GM12878 (cell line): ENCODE measurements around the gene HINT3.

Source experiments
- ATF2 ChIP-seq: IDR thresholded peaks from 2 replicates; pipeline ENCODE4 v1.6.1; 2012; ENCODE audit warnings: low read length, inconsistent platforms
- CTCF ChIP-seq, 3 experiments: IDR thresholded peaks in 2 of 3; conservative IDR thresholded peaks in 1 of 3; 2 replicates each; pipeline ENCODE4 v1.5.1; 2011; ENCODE audit warnings: low read depth in 3 of 3, low read length in 3 of 3, mild to moderate bottlenecking in 3 of 3, control low read depth in 2 of 3, moderate library complexity in 2 of 3, inconsistent platforms in 1 of 3, mixed read lengths in 1 of 3; ENCODE audit not compliant: control insufficient read depth in 2 of 3, insufficient read depth in 1 of 3; ENCODE audit errors: extremely low read depth in 1 of 3
- NRF1 ChIP-seq: conservative IDR thresholded peaks from 2 replicates; pipeline ENCODE4 v1.6.1; 2011; ENCODE audit warnings: mild to moderate bottlenecking, low read depth, low read length, improper control_type of control experiment
- POLR2A ChIP-seq: IDR thresholded peaks from 2 replicates; pipeline ENCODE4 v1.6.1; 2011; ENCODE audit warnings: low read depth, mild to moderate bottlenecking, low read length
- PRDM15 ChIP-seq: fragments of 450-650 bp; formaldehyde crosslinking; IDR thresholded peaks from 2 replicates; pipeline ENCODE4 v1.4.0; 2020; ENCODE audit warnings: mild to moderate bottlenecking, moderate library complexity
- TCF7 ChIP-seq: IDR thresholded peaks from 2 replicates; pipeline ENCODE4 v1.6.1; 2014; ENCODE audit warnings: antibody characterized with exemption, borderline replicate concordance
- YY1 ChIP-seq: IDR thresholded peaks from 2 replicates; pipeline ENCODE4 v1.6.1; 2011; ENCODE audit warnings: low read depth, mild to moderate bottlenecking, low read length
- TF ChIP-seq, protein P1 (sequence below): IDR thresholded peaks from 2 replicates; pipeline ENCODE4 v1.6.1; 2012; ENCODE audit warnings: improper control_type of control experiment, low read depth, low read length; ENCODE audit not compliant: insufficient replicate concordance
- TF ChIP-seq, protein P2 (sequence below): IDR thresholded peaks from 2 replicates; pipeline ENCODE4 v1.6.1; 2012; ENCODE audit warnings: mild to moderate bottlenecking, low read depth, low read length
- TF ChIP-seq, protein P3 (sequence below): fragments of 450-650 bp; IDR thresholded peaks from 2 replicates; pipeline ENCODE4 v1.6.1; 2017; ENCODE audit warnings: mild to moderate bottlenecking

DNA sequence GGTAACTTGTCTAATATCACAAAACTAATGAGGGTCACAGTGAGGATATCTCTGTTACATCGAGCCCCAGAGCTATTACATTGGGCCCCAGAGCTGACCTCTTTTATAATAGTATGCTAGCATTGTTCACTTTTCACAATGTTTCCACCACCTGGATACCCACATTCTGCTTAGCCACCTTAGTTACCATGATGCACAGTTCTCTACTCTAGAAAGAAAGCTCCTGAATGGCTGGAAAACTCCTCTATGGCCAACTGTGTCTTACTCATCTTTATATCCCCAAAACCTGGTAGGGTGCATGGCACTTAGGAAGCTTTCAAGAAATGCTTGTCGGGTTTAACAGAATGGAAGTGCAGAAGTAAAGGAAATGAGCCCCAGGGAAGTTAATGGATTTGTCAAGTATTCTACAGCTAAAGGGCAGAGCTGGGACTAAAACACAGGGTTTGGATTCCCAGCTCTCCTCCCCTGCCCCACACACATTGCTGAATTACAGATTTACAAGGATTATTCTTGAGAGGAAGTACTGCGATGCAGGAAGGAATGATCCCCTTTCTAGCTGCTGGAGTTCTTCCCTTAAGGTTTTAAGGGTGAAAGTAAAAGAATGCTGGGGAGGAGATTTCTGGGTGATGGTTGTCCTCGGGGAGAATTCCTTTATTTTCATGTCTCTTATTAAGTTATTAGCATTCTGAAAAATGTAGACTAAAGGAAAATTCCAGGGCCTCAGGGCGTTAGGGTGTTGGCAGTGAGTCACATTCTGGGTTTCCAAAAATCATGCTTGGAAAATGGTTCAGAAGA, 16.1 kb upstream of the HINT3 start:
- TF ChIP-seq CTCF (IDR thresholded peaks at IDR 0.05 in 2 of 3, conservative IDR thresholded peaks at IDR 0.05 in 1 of 3; ENCODE audit: control insufficient read depth in 2 of 3, extremely low read depth in 1 of 3, insufficient read depth in 1 of 3, low read depth in 3 of 3, low read length in 3 of 3): no peak
- TF ChIP-seq, protein P1, sequence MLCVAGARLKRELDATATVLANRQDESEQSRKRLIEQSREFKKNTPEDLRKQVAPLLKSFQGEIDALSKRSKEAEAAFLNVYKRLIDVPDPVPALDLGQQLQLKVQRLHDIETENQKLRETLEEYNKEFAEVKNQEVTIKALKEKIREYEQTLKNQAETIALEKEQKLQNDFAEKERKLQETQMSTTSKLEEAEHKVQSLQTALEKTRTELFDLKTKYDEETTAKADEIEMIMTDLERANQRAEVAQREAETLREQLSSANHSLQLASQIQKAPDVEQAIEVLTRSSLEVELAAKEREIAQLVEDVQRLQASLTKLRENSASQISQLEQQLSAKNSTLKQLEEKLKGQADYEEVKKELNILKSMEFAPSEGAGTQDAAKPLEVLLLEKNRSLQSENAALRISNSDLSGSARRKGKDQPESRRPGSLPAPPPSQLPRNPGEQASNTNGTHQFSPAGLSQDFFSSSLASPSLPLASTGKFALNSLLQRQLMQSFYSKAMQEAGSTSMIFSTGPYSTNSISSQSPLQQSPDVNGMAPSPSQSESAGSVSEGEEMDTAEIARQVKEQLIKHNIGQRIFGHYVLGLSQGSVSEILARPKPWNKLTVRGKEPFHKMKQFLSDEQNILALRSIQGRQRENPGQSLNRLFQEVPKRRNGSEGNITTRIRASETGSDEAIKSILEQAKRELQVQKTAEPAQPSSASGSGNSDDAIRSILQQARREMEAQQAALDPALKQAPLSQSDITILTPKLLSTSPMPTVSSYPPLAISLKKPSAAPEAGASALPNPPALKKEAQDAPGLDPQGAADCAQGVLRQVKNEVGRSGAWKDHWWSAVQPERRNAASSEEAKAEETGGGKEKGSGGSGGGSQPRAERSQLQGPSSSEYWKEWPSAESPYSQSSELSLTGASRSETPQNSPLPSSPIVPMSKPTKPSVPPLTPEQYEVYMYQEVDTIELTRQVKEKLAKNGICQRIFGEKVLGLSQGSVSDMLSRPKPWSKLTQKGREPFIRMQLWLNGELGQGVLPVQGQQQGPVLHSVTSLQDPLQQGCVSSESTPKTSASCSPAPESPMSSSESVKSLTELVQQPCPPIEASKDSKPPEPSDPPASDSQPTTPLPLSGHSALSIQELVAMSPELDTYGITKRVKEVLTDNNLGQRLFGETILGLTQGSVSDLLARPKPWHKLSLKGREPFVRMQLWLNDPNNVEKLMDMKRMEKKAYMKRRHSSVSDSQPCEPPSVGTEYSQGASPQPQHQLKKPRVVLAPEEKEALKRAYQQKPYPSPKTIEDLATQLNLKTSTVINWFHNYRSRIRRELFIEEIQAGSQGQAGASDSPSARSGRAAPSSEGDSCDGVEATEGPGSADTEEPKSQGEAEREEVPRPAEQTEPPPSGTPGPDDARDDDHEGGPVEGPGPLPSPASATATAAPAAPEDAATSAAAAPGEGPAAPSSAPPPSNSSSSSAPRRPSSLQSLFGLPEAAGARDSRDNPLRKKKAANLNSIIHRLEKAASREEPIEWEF: no peak
- no peak for TF ChIP-seq ATF2
- no peak for TF ChIP-seq PRDM15
- TF ChIP-seq YY1: no peak
- no peak for TF ChIP-seq TCF7
- TF ChIP-seq, protein P2, sequence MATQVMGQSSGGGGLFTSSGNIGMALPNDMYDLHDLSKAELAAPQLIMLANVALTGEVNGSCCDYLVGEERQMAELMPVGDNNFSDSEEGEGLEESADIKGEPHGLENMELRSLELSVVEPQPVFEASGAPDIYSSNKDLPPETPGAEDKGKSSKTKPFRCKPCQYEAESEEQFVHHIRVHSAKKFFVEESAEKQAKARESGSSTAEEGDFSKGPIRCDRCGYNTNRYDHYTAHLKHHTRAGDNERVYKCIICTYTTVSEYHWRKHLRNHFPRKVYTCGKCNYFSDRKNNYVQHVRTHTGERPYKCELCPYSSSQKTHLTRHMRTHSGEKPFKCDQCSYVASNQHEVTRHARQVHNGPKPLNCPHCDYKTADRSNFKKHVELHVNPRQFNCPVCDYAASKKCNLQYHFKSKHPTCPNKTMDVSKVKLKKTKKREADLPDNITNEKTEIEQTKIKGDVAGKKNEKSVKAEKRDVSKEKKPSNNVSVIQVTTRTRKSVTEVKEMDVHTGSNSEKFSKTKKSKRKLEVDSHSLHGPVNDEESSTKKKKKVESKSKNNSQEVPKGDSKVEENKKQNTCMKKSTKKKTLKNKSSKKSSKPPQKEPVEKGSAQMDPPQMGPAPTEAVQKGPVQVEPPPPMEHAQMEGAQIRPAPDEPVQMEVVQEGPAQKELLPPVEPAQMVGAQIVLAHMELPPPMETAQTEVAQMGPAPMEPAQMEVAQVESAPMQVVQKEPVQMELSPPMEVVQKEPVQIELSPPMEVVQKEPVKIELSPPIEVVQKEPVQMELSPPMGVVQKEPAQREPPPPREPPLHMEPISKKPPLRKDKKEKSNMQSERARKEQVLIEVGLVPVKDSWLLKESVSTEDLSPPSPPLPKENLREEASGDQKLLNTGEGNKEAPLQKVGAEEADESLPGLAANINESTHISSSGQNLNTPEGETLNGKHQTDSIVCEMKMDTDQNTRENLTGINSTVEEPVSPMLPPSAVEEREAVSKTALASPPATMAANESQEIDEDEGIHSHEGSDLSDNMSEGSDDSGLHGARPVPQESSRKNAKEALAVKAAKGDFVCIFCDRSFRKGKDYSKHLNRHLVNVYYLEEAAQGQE: no peak
- TF ChIP-seq, protein P3, sequence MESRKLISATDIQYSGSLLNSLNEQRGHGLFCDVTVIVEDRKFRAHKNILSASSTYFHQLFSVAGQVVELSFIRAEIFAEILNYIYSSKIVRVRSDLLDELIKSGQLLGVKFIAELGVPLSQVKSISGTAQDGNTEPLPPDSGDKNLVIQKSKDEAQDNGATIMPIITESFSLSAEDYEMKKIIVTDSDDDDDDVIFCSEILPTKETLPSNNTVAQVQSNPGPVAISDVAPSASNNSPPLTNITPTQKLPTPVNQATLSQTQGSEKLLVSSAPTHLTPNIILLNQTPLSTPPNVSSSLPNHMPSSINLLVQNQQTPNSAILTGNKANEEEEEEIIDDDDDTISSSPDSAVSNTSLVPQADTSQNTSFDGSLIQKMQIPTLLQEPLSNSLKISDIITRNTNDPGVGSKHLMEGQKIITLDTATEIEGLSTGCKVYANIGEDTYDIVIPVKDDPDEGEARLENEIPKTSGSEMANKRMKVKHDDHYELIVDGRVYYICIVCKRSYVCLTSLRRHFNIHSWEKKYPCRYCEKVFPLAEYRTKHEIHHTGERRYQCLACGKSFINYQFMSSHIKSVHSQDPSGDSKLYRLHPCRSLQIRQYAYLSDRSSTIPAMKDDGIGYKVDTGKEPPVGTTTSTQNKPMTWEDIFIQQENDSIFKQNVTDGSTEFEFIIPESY: no peak
- no peak for TF ChIP-seq POLR2A
- no peak for TF ChIP-seq NRF1
